Inflammatory macrophage treated with lipopolysaccharide for 4 hours (primary cell): ENCODE measurements around the gene GNG2.

Experiments
- DNase-seq: peaks from one replicate; pipeline ENCODE4 v3.0.0-alpha.2; 2020

Gene GNG2

GRCh38 chr14:51856792-51857296 lies 3.6 kb upstream of the GNG2 start:
- DNase-seq: no peak

DNA sequence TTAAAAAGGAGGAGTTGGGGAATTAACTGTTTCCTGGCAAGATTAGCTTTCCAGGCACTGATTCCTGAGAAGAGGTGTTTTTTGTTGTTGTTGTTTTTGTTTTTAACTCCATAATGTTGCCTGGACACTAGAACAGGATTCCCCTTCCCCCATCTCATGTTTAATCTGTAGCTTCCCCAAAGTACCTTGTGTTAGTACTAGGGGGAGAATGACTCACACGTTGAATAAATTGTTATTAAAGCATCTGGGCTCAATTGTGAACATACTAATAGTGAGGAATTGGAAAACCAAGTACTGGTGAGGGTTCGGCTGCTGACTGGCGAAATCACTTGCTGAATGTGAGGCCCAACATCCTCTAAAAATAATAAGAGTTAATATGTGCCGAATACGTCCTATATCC lies 1.3 kb upstream of the GNG2 start:
- DNase-seq: no peak

DNA sequence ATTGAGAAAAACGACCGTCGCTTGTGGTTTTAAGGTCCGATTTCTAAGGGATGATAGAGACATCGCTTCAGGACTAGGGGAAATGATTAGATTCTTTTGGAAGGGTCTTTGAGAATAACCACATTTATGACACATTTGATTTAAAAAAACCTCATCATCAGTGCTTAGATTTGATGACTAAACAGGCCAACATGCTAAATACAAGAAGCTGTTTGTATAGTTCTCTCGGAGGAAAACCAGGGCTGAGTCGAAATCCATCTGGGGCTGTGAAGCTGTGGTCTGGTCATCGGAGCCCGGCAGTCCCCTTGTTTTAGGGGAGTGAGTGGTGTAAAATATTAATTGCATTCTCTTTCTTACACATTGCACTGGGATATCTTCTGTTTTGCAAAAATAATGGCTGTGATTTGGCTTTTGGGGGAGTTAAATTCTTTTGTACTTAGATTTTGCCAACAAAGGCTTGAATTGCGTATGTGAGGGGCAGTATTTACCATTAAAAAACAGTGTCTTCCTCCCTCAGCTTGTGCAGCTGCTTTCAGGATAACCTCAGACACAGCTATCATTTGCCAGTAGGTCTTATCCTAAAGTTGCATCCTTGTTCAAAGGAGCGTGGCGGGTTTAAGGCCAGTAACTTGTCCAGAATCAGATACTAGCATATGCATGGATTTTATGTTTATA lies 550 bp downstream of the GNG2 start:
- DNase-seq: no peak

GRCh38 chr14:51862176-51862796 lies 1.9 kb downstream of the GNG2 start:
- DNase-seq: peak; percentile 52

- DNase-seq: no peak
These were observed 2.4 kb downstream of the GNG2 start for GRCh38 chr14:51862860-51863259.

GRCh38 chr14:51865953-51866747 lies 5.7 kb downstream of the GNG2 start:
- DNase-seq: peak; percentile 83

GRCh38 chr14:51867741-51868140 lies 7.3 kb downstream of the GNG2 start:
- peak; percentile 53 for DNase-seq

- no peak for DNase-seq
These were observed 8.0 kb downstream of the GNG2 start for GRCh38 chr14:51868405-51868804.

- peak; percentile 78 for DNase-seq
These were observed 9.1 kb downstream of the GNG2 start for GRCh38 chr14:51869411-51870100.

GRCh38 chr14:51870606-51871005 lies 10.2 kb downstream of the GNG2 start:
- DNase-seq: peak; percentile 61

- no peak for DNase-seq
These were observed 11.4 kb downstream of the GNG2 start for GRCh38 chr14:51871846-51872245.

DNA sequence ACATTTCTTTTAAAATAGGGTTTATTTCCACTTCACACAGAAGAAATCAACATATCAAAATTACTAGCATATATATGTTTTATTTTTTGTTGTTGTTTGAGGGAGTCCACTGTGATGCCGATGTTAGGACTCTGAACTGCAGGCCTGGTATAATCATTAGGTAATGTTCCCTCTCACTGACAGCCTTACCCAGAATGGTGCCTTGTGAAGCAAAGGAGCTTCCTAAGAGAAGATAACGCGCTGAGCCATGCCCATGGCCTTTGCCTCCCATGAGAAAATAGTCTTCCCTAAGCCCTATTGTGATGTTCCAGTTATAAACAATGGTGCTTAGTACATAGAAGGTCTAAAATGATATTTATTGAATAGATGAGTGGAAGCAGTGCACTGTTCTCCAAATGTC lies 12.0 kb downstream of the GNG2 start:
- no peak for DNase-seq

DNA sequence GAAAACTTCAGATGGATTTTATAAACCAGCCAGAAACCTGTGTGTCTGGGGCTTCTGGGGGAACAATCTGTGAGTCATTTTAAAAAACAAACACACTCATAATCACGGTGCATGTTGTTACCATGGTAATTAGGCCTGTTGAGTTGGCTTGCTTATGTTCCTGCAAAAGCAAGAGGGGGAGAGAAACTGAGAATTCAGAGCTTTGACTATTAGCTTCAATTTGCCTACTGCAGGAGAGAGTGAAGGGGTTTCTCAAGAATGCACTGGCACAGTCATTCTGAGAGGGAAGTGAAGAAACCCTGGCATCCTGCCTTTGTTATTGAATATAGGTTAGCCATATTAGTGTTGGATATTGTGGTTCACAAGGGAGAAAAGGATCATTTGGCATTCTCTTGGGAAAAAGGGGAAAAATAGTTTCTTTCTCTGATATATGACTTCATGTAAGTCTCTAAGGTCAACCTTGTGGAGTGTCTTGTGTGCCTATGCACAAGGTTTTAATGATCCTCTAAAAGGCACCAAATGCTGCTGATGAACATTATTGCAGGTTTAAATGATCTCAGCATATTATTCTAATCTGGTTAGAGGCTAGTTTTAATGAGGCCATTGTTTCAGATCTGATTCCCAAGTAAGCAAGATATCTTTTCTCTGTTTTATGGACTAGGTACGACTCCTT lies 12.9 kb downstream of the GNG2 start:
- DNase-seq: peak; percentile 84

- DNase-seq: no peak
These were observed 17.4 kb downstream of the GNG2 start for GRCh38 chr14:51877810-51878209.

DNA sequence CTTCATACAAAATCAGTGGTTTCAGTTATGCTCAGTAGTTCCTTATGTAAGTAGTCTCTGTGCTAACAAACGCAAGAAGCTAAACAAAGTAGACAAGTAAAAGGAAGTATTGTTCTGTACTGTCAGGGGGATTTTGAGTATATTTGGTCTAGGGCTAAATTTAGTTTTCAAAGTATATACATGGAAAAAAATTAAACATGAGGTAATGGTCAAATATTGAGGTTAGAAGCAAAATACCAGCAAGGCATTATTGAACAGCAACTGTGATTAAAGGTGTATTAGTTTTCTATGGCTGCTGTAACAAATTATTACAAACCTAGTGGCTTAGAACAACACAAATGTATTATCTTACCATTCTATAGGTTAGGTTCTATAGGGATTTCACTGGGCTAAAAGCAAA lies 18.8 kb downstream of the GNG2 start:
- peak; percentile 42 for DNase-seq

- DNase-seq: peak; percentile 73
These were observed 20.6 kb downstream of the GNG2 start for GRCh38 chr14:51880835-51881580.

GRCh38 chr14:51881636-51882035 lies 21.2 kb downstream of the GNG2 start:
- DNase-seq: no peak

DNA sequence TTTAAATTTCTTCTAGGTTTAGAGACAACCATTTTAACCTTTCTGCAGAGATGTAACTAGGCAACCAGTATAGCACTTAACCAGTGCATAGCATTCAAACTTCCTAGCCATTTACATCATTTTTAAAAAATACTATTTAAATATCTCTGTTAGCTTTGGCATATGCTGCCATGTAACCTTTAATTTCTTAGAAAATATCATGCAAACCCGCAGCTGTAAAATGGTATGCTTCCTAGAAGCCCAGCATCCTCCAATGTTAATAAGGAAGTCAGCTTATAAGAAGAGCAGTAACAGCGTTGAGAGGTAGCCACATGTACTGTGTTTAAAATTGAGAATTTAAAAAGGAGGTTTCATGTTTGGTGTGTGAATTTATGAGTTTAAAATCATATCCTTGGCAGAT lies 22.8 kb downstream of the GNG2 start:
- no peak for DNase-seq

DNA sequence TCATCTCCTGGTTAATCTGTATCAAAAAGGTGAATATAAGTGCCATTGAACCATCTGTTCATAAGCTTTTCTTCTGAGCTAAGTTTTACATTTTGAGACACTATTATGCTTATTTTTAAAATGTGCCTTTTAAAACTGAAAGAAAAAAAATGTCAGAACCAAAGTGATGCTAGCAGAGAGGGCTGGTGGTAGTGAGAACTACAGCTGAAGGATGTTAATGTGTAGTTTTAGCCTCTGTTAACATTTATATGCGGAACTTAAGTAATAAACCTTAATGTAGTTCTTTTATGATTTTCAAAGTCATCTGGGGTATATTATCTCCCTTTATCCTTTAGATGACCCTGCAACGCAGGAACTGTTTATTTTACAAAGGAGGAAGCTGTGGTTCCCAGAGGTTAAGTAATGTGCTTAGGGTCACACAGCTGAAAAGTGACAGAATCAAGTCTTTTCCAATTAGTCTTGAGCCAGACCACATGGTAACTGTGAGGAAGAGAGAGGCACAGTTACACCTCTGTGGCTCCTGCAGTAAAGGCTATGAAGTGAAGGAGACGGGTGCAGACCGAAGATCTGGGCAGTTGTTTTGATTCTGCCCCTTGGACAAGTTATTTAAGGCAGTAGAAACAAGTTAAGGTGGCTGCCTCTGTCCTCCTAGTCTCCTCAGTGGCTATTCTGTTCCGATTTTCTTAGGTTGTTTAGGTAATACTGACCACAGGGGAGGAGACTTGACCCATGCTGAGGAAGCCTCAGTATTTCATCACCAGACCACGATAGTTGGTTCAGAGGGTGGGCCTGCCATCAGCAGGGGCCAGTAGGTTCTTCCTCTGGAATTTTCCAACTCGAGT lies 23.9 kb downstream of the GNG2 start:
- peak; percentile 85 for DNase-seq

DNA sequence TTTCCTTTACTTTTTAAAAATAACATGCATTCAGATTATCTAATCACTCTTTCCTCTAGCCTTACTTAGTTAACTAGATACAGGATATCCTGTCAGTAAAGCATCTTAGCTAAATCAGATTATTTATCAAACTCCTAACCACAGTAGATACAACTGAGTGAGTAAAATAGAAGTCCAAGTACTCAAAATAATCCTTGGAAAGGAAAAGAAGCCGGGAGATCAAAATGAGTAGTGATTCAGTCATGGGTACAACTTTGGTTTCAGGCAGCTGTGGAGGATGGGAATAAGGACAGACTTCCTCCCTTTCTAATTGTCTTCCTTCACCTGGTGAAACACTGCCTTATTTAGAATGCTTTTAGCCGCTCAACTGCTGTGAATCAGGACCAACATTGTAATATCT lies 29.4 kb downstream of the GNG2 start:
- no peak for DNase-seq

DNA sequence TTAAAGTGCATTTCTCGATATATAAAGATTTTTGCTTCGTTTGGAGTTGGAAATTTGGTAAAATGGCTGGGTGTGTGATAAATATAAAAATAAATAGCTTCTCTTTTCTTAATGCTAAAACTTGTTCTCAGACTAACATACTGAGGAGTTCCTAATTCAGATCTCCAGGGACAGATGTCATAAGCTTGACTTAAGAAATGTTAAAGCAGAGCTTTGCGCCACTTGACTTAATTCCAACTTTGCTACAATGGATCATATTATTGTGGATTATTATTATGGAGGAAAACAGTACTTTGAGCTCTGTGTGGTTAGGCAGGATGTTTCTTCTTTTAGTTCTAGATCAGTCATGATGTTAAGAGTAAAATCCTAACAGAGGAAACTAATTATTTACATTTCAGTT lies 33.8 kb downstream of the GNG2 start:
- no peak for DNase-seq
